ENCODE results near the gene PTCH2. TPM values are rescaled to one million over a fixed set of nuclear protein-coding genes. Genes with fewer than 3 reads are reported as not detected.

PTCH2 gene
- total and polyA plus RNA-seq, 2 donors (not counting 1 experiment from before 2014, with no cell fraction given), result 1.3 to 1.7 TPM

DNA sequence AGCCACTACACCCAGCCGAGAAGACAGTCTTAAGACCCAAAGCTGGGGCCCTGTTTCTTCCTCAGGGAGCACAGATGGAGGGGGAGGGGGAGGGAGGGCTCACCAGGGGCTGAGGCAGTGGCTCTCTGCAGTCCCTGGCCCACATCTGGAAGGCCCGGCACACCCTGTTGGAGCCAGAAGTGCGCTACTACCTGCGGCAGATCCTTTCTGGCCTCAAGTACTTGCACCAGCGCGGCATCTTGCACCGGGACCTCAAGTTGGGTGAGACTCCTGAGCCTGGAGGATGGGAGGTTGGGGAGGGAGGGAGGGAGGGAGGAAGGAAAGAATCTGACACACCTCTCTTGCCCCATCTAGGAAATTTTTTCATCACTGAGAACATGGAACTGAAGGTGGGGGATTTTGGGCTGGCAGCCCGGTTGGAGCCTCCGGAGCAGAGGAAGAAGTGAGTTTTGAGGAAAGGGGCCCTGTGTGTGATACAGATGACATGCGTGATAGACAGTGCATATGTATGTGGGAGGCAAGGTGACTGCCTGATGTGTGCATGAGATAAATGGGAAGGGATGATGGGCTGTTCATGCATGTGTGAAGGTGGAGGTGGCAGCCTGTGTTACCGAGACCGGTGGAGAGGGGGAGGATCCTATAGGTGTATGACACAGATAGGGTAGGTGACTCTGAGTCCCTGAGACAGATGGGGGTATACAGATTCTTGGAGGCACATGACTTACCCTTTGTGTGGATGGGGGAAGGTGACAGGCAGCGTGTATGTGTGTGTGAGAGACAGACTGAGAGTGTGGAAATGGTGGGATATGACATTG, 41.4 kb downstream of the PTCH2 start:
- peak overlapping the region in 1 of 5 experiments; percentile 51 for H3K4me3 ChIP-seq (ENCODE audit: control extremely low read depth in 1 of 5, extremely low read depth in 1 of 5, insufficient read depth in 1 of 5, low read depth in 2 of 5, low read length in 4 of 5)
- no peak for TF ChIP-seq EZH2 (IDR thresholded peaks at IDR 0.05; ENCODE audit: borderline replicate concordance, insufficient read depth, low read depth, low read length, poor library complexity, severe bottlenecking)
- TF ChIP-seq, protein P1, sequence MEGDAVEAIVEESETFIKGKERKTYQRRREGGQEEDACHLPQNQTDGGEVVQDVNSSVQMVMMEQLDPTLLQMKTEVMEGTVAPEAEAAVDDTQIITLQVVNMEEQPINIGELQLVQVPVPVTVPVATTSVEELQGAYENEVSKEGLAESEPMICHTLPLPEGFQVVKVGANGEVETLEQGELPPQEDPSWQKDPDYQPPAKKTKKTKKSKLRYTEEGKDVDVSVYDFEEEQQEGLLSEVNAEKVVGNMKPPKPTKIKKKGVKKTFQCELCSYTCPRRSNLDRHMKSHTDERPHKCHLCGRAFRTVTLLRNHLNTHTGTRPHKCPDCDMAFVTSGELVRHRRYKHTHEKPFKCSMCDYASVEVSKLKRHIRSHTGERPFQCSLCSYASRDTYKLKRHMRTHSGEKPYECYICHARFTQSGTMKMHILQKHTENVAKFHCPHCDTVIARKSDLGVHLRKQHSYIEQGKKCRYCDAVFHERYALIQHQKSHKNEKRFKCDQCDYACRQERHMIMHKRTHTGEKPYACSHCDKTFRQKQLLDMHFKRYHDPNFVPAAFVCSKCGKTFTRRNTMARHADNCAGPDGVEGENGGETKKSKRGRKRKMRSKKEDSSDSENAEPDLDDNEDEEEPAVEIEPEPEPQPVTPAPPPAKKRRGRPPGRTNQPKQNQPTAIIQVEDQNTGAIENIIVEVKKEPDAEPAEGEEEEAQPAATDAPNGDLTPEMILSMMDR (IDR thresholded peaks at IDR 0.05), result no peak
- Mint-ChIP-seq H3K27ac (peak overlapping the region; percentile 16), H3K4me1 (peaks cover 34% of the 10 kb centered on the region), H3K9me3 (ENCODE audit: insufficient read depth) (no peaks in the 10 kb centered on the region), H3K4me3 (peak overlapping the region; percentile 70), H3K27me3 (no peaks in the 10 kb centered on the region)
- H3K4me2 ChIP-seq (replicated peaks; ENCODE audit: low read depth, low read length, poor library complexity, severe bottlenecking), result peak overlapping the region; percentile 100
- H4K20me1 ChIP-seq (ENCODE audit: control insufficient read depth, insufficient read depth, low read length, poor library complexity, severe bottlenecking), result no peaks in the 10 kb centered on the region
- H3K4me1 ChIP-seq (ENCODE audit: control insufficient read depth in 2 of 2, insufficient read depth in 2 of 2, low read length in 2 of 2), result peaks cover 16 to 41% of the 10 kb centered on the region in 2 donors
- WGBS (ENCODE audit: insufficient coverage), result 62% methylated on average over 8 of the region's 13 CpGs
- intact Hi-C loops (cut with micrococcal nuclease), result loop anchor here (2.0 kb wide), 6 partner anchors 15 to 689 kb away; partner anchors contain the start of genes KIF2C, RNU5D-1, TESK2 and UROD
- H3K9me3 ChIP-seq (ENCODE audit: control extremely low read depth in 1 of 3, control insufficient read depth in 2 of 3, insufficient read depth in 1 of 3, low read length in 2 of 3), result peaks cover 0 to 3% (median 0%) of the 10 kb centered on the region in 3 donors
- no peak overlapping the region for H3K9ac ChIP-seq (ENCODE audit: low read length)
- no peak overlapping the region for H2AFZ ChIP-seq (ENCODE audit: insufficient read depth, low read depth, low read length, poor library complexity, severe bottlenecking)
- ATAC-seq (ENCODE audit: low read depth) (no peak), DNase-seq (peak; percentile 39)
- ChIA-PET POLR2A (interaction anchor here (1.0 to 2.6 kb wide), 5 partner anchors 8 to 80 kb away, joined by 4 to 61 read pairs (median 14); no protein-coding TSS in a partner anchor), CTCF (interaction anchor here (0.6 to 4.2 kb wide), 4 partner anchors 7 to 26 kb away, joined by 3 to 70 read pairs (median 42); partner anchors contain the start of genes BEST4, BTBD19 and RPS8)
- H3K79me2 ChIP-seq (ENCODE audit: control insufficient read depth, insufficient read depth, low read length), result peaks cover 5% of the 10 kb centered on the region
- H3K27ac ChIP-seq (ENCODE audit: low read length in 2 of 2), result peak overlapping the region in 1 of 2 donors; percentile 54
- H3K36me3 ChIP-seq (replicated peaks in 1 of 2; ENCODE audit: control extremely low read depth in 1 of 2, control insufficient read depth in 1 of 2, extremely low read depth in 1 of 2, insufficient read depth in 2 of 2, low read length in 1 of 2), result peaks cover 0 to 20% of the 10 kb centered on the region in 2 experiments
- H3K27me3 ChIP-seq (replicated peaks in 1 of 4; ENCODE audit: control extremely low read depth in 1 of 4, control insufficient read depth in 3 of 4, insufficient read depth in 4 of 4, low read length in 3 of 4), result no peaks in the 10 kb centered on the region
